ENCODE results near the gene HOXA7.

HOXA7 gene

DNA sequence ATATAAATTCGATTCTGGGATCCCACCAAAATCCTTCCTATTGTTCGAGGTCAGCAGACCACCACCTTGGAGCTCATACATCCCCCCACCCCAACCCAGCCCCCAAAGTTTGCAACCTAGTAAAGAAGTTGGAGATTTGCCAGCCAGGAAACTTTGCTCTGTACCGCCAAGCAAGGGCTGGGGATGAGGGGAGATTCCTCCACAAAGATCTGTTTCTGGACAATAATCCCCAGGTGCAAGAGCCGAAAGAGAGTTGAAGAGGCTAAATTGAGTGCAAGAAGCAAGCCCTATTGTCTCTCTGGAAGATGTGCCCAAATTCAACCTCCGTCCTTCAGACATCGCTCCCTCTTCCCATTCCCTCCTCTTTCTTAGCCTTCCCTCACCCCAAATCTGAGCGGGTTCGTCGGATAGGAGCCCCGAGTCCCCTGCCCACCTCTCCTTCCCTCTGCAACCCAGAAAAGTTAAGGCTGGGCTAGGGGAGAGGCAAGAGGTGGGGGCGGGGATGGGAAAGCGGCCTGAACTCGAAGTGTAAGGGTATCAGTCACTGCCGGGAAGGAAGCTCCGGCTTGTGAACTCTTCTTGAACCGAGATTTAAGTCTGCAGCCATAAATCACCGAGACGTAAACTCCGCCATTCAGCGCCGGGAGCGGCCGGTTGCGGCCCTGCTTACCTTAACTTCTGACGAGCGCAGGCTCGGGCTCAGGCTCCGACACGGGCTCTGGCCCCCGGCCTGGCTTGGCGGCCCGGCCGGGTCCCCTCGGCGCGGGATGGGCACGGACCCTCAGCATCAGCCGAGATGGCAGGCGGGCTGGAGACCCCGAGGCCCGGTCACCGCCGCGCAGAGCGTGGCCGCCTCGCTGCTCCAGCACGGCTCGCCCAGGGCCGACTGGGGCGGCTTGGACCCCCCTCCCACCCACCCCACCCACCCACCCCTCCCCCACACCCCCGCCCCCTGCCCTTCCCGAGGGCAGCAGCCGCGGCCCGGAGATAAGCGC is 43.2 kb downstream of the HOXA7 start:
- Histone ChIP-seq H3K36me3 (ENCODE audit: control insufficient read depth, low read length) (no peaks in the 10 kb centered on the region), H3K4me2 (ENCODE audit: low read length) (no peak overlapping the region), H3K9me3 (ENCODE audit: control insufficient read depth, insufficient read depth, low read length) (no peaks in the 10 kb centered on the region), H3K9me2 (replicated peaks; ENCODE audit: control insufficient read depth, low read length) (no peaks in the 10 kb centered on the region), H3K79me2 (ENCODE audit: control insufficient read depth, low read length) (no peaks in the 10 kb centered on the region), H3K27ac (ENCODE audit: low read depth, low read length) (no peak overlapping the region), H3K4me1 (ENCODE audit: control insufficient read depth, low read length) (no peaks in the 10 kb centered on the region), H3K4me3 (ENCODE audit: low read length) (no peak overlapping the region), H4K20me1 (ENCODE audit: control insufficient read depth, insufficient read depth, low read depth, low read length) (no peaks in the 10 kb centered on the region), H3F3A (ENCODE audit: control insufficient read depth, insufficient read depth) (no peaks in the 10 kb centered on the region), H3K27me3 (ENCODE audit: control insufficient read depth, low read length) (no peaks in the 10 kb centered on the region)
- TF ChIP-seq, protein P1, sequence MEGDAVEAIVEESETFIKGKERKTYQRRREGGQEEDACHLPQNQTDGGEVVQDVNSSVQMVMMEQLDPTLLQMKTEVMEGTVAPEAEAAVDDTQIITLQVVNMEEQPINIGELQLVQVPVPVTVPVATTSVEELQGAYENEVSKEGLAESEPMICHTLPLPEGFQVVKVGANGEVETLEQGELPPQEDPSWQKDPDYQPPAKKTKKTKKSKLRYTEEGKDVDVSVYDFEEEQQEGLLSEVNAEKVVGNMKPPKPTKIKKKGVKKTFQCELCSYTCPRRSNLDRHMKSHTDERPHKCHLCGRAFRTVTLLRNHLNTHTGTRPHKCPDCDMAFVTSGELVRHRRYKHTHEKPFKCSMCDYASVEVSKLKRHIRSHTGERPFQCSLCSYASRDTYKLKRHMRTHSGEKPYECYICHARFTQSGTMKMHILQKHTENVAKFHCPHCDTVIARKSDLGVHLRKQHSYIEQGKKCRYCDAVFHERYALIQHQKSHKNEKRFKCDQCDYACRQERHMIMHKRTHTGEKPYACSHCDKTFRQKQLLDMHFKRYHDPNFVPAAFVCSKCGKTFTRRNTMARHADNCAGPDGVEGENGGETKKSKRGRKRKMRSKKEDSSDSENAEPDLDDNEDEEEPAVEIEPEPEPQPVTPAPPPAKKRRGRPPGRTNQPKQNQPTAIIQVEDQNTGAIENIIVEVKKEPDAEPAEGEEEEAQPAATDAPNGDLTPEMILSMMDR (IDR thresholded peaks at IDR 0.05; ENCODE audit: low read depth, low read length, poor library complexity, severe bottlenecking): no peak

DNA sequence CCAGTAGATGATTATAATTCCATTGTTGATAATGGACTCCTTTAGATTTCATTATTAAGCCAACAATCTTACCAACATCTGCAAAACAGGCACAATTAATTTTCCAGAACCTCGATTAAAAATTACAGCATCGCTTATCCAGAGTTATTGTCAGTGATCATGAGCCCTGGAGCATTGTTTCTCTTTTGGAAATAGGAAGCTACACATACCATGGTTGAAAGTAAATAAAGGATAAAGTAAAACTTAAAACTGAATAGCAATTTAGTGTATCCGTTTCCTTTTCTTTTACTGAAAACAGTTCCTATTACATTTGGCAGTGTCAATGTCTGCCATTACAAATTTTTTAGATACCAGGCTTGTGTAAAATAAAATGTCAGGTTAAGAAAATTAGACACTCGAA is 44.1 kb downstream of the HOXA7 start:
- Histone ChIP-seq H3F3A (ENCODE audit: control insufficient read depth, insufficient read depth) (no peaks in the 10 kb centered on the region), H3K79me2 (ENCODE audit: control insufficient read depth, low read length) (no peaks in the 10 kb centered on the region), H3K4me1 (ENCODE audit: control insufficient read depth, low read length) (no peaks in the 10 kb centered on the region), H3K27ac (ENCODE audit: low read depth, low read length) (no peak overlapping the region), H3K36me3 (ENCODE audit: control insufficient read depth, low read length) (no peaks in the 10 kb centered on the region), H3K4me2 (ENCODE audit: low read length) (no peak overlapping the region), H3K4me3 (ENCODE audit: low read length) (no peak overlapping the region), H3K9me3 (ENCODE audit: control insufficient read depth, insufficient read depth, low read length) (no peaks in the 10 kb centered on the region), H3K27me3 (ENCODE audit: control insufficient read depth, low read length) (no peaks in the 10 kb centered on the region), H4K20me1 (ENCODE audit: control insufficient read depth, insufficient read depth, low read depth, low read length) (no peaks in the 10 kb centered on the region), H3K9me2 (replicated peaks; ENCODE audit: control insufficient read depth, low read length) (no peaks in the 10 kb centered on the region)
- TF ChIP-seq EZH2phosphoT487 (IDR thresholded peaks at IDR 0.05; ENCODE audit: borderline replicate concordance, low read length): no peak
- TF ChIP-seq, protein P1 (IDR thresholded peaks at IDR 0.05; ENCODE audit: low read depth, low read length, poor library complexity, severe bottlenecking): no peak

DNA sequence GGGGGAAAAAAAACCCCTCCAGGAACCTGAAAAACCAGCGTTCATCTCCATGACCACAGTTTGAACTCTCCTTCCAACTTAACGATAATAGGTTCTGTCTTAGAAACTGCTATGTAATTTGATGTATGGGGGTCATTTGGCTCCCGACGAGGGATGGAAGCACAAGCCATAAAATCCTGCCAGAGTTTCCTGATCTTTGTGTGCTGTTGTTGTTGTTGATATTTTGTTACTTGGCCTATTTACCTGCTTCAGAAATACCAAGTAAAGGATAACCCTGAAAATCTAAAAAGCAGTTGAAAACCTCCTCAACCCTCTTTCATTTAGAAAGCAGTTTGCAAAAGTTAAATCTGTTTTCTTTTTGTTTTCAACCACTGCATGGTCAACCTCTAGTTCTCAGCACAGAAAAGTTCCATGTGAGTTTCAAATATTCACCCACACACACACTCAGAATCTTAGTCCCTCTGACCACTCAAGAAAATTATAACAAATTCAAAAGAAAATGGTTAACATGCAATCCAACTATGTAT is 44.7 kb downstream of the HOXA7 start:
- H3K27ac ChIP-seq (ENCODE audit: low read depth, low read length): no peak overlapping the region
- H3F3A ChIP-seq (ENCODE audit: control insufficient read depth, insufficient read depth): 0 out of 2 replicates have a peak, but pooled peaks cover 2% of the 10 kb centered on the region
- no peaks in the 10 kb centered on the region for H3K36me3 ChIP-seq (ENCODE audit: control insufficient read depth, low read length)

More for the DNA sequence above, 44.7 kb downstream of the HOXA7 start:
- H3K4me3 ChIP-seq (ENCODE audit: low read length): no peak overlapping the region
- H3K4me1 ChIP-seq (ENCODE audit: control insufficient read depth, low read length): no peaks in the 10 kb centered on the region
- TF ChIP-seq, protein P1 (IDR thresholded peaks at IDR 0.05; ENCODE audit: low read depth, low read length, poor library complexity, severe bottlenecking): no peak
- no peak for TF ChIP-seq EZH2phosphoT487 (IDR thresholded peaks at IDR 0.05; ENCODE audit: borderline replicate concordance, low read length)
- H3K9me3 ChIP-seq (ENCODE audit: control insufficient read depth, insufficient read depth, low read length): no peaks in the 10 kb centered on the region
- H3K27me3 ChIP-seq (ENCODE audit: control insufficient read depth, low read length): no peaks in the 10 kb centered on the region
- H3K79me2 ChIP-seq (ENCODE audit: control insufficient read depth, low read length): no peaks in the 10 kb centered on the region
- no peaks in the 10 kb centered on the region for H4K20me1 ChIP-seq (ENCODE audit: control insufficient read depth, insufficient read depth, low read depth, low read length)
- no peak overlapping the region for H3K4me2 ChIP-seq (ENCODE audit: low read length)
- H3K9me2 ChIP-seq (replicated peaks; ENCODE audit: control insufficient read depth, low read length): no peaks in the 10 kb centered on the region
